Sciatic nerve (tissue), 2 donors: ENCODE measurements around the gene LRBA. TPM values are rescaled to one million over a fixed set of nuclear protein-coding genes. Genes with fewer than 3 reads are reported as not detected.

Experiments used
- ATAC-seq: fragments of 200-7000 bp; cut with Tn5 transposase; one replicate; pipeline ENCODE4 v1.9.1; 2020; ENCODE audit warnings: mild to moderate bottlenecking, moderate library complexity
- DNase-seq: peaks from one replicate; pipeline ENCODE4 v3.0.0-alpha.2; 2020; ENCODE audit warnings: low spot score
- intact Hi-C: fragments of 100-400 bp; cut with DNase I; formaldehyde crosslinking; loops from one replicate; pipeline ENCODE4 v1.14.2; 2022
- total RNA-seq: library from RNA; stranded (reverse); fragmentation: NEBNext Ultra II Directional; extraction: Animal tissue kit (Norgen Biotek cat#: 25700); gene quantifications from one replicate; pipeline ENCODE4 v1.2.1, GENCODE V29; 2021
- donor health status: DM: no; HTN: no; CAD: no.
- donor health status: DM: no; HTN: no; CAD: no.

Gene LRBA
- total RNA-seq, 1 donor from 2014 or later, result 34.5 TPM

DNA sequence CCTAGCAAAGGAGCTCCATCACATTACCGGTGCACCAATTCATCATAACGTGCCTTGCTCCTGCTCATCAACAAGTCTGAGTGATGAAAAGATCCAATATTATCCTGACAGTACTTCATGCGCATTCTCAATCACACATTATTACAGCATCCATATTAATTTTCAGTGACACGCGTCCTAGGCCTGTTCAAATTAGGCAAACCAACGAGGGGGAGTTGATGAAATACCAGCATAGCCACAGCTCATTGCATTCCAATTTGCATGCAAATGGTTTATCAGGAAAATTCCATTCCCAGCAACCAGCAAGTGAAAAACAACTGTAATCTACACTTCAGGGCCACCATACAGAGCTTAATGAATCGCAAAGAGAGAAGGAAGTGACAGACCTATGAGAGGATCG, 699.9 kb downstream of the LRBA start:
- ATAC-seq (no peak), DNase-seq (no peak)
- intact Hi-C loops, result no loop called here

DNA sequence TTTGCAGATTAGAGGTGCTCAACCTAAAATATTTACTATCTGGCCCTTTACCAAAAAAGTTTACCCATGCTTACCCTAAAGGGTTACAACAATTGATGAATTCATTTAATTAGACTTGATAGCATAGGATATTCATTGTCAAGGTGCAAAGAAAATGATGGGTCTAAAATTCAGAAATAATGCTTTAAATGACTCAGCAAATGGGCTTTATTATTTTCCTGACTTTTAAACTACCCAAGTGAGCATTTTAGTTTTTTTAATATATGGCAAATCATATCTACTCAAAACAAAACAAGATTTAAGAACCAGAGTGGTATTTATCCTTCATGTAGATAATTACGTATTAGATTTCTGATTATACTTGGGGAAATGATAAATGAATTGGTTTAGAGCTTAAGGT, 701.1 kb downstream of the LRBA start:
- intact Hi-C loops, result no loop called here
- DNase-seq, result no peak

DNA sequence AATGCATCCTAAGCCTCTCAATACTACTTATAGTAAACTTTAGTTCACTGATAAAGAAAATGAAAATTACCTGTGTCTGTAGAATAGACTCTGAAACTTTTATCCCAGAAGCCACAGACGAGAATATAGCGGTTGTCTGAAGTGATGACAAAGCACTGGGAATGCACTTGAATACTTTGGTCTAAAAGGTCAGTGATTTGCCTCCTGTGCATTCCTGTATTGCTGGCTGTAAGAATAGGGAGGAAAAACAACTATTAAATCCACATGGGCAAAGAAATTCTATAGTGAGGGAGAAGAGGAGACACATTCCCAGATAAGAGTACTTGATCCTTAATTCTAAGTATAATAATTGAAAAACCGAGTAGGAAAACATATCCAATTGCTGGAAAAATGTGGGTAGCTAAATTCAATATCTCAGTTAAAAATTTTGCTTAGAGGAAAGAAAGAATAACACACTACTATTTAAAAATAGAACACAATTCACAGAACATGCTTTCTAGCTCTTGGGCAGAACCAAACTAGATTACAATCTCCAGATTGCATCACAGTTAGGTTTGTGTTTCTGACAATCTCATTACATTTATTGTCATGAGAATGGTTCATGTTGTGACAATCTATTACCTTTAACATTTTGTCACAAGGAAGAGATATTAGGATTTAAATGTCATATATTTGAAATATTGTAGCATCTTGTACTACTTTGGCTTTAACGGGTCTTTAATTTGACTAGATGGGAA, 704.8 kb downstream of the LRBA start:
- ATAC-seq (no peak), DNase-seq (no peak)
- intact Hi-C loops, result no loop called here

More for the DNA sequence above, 701.1 kb downstream of the LRBA start:
- no peak for ATAC-seq

DNA sequence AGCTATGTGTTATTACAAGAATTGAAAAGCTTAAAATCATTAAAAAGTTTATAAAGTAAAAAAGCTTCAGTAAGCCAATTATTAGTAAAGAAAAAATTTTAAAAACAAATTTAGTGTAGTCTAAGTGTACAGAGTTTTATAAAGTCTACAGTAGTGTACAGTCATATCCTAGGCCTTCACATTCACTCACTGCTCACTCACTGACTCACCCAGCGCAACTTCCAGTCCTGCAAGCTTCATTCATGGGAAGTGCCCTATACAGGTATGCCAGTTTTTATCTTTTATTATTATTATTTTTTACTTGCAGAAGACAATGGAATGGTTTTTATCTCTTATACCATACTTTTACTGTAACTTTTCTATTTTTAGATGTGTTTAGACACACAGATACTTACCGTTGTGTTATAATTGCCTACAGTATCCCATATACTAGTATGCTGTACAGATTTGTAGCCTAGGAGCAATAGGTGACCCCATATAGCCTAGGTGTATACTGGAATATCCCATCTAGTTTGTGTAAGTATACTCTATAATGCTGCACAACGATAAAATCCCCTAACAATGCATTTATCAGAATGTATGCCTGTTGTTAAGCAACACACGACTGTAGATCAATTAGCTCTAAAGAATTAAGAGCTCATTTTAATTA, 706.1 kb downstream of the LRBA start:
- DNase-seq, result no peak
- intact Hi-C loops, result no loop called here
- no peak for ATAC-seq

DNA sequence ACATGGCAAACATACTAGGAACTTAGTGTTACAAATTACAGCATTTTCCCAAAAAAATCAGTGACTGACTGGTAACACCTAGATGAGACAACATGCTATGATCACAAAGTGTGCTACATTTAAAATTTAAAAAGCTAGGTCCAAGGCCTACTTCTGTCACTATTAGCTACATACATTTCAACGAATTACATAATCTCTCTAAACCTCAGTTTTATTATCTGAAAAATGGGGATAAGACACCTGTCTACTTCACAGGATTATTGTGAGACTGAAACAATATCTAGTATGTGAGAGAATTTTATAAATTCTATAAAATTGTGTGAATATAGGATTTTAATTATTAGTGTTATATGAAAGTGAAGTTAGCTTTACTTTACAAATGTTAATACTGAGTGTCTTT, 708.4 kb downstream of the LRBA start:
- intact Hi-C loops, result no loop called here
- DNase-seq, result no peak
- ATAC-seq, result no peak

DNA sequence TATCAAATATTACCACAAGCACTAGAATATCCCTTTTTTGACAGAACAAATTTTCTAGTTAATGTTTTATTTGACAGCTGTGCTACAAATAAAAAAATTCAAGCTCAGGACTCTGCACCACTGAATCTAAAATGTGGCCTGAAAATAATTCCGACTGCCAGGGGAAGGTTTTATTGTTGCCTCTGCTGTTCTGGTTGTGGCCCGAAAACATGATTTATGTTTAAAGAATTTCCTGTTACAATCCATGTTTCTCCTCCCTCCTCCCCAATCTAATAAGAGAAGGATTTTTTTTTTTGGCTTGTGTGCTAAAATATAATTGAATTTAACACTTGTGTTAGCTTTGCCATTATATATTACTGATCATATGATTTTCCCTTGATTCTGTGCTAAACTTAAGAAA, 709.1 kb downstream of the LRBA start:
- ATAC-seq (no peak), DNase-seq (no peak)
- intact Hi-C loops, result no loop called here

DNA sequence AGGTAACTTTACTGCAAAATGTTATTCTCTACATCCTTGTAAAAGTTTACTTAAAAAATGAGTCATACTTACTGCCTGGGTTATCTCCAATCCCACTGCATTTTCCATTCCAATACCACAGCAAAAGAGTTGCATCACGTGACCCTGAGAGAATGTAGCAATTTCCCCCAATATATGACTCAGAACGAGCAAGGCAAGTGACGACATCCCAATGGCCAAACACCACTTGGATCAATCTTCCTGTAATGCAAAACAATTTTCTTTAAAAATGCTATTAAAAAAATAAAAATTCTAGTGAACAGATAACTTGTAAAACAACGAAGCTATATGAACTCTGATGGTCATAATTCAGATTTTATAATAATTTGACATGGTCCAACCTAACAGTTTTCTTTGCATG, 712.5 kb downstream of the LRBA start:
- ATAC-seq, result no peak
- no peak for DNase-seq
- intact Hi-C loops, result no loop called here

DNA sequence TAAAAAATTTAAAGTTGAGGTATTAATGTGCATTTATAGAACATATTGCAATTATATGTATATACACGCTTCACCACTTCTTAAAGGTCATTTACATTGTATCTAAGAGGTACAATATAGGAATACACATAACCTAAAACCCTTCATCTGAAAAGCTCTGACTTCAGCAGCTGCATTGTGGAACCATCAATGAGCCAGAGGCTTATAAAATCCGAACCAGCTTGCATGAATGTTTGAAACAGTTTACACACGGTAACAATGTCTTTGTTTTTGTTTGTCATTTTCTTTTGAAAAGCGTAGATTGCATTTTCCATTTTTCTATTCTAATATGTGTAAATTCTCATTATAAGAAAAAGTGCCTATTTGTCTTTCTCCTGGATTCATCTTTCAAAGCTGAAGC, 715.3 kb downstream of the LRBA start:
- intact Hi-C loops, result no loop called here
- ATAC-seq, result no peak
- no peak for DNase-seq

DNA sequence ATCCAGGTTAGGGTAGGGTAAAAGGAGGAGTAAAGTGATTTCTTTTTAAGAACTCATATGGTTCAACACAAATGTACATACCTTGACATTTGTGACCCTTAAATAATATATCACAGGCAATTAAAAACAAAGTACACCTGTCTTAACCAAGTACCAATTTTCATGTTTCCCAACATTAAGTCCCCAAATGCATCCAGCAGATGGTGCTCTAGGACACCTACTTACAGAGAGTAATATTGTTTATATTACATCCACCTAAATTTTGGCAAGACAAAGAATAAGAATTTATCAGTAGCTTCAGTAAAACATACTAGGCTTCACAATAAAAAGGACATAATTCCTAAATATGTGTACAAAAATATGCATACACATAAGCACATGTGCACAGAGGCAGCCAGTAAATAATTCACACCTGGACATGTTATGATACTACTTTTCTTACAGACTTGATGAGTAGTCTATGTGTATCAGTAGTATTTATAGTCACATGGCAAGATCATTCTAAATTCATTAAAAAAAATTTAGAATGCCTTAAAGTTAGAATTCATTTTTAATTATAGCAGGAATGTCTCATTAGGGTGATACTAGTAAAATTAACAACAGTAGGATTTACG, 717.1 kb downstream of the LRBA start:
- DNase-seq (no peak), ATAC-seq (no peak)
- intact Hi-C loops, result no loop called here

DNA sequence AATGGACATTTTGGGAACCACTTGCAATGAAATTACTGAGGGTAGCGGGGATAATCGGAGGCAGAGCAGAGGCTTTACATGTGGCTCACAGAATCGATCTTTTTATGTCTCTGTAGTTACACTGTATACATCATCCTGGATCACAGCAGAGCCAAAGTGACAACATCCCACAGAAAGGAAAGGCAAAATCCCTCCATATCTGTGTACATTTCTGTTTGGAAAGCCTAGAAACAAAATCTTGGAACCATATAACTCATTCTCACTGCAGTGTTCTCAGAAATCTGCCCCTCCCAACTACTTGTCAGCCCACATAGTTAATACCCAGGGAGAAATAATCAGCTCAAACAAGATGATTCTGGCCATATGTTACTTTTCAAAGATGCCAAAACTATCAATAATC, 725.2 kb downstream of the LRBA start:
- ATAC-seq (no peak), DNase-seq (no peak)
- intact Hi-C loops, result no loop called here

DNA sequence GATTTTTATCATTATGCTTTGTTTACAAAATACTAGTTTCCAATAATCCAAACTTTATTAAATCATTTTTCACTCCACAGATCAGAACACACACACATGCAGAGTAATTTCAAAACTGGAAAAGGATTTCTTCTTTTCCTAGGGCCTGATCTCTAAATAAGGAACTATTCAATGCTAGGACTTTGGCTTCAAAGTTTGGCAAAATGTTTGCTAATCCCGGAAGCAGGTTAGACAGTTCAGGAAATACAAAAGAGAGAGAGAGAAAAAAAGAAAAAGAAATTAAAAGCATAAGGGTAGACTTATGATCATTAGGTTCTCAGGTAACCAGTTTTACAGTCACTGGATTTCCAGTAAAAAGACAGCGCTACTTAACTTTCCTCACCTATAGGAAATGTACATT, 725.9 kb downstream of the LRBA start:
- ATAC-seq, result no peak
- DNase-seq, result no peak
- intact Hi-C loops, result no loop called here

DNA sequence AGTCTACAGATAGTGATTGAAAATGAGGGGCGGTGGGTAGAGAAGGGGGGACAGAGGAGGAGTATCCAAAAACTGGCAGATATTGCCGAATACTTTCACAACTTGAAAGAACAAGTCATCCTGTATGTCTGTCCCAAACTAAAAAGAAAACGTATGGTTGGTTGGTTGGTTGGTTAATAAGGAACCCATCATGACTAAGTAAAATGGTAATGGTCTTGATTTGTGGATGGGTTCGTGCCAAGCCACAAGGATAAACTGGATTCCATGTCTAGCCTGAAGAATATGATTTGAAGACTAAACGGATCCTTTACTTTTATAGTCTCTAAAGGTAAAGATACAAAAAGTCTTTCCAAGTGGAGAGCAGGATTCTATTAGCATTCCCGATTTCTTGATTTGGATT, 728.4 kb downstream of the LRBA start:
- ATAC-seq (no peak), DNase-seq (no peak)
- intact Hi-C loops, result no loop called here

DNA sequence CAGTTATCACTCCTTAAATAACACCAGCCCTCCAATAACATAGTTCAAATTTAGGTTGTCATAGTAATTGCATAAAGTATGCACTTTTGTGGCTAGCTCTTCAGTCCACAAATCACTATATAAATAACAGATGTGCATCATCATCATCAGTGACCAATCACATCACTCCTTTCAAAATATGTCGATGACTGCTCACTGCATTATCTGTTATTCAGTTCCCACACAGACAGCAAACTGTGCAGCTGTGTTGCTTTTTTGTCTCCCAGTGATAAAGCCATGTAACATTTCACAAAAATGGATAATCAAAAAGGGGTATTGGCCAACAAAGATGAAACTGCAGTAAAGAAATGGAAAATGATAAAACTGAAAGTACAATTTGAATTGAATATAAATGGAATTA, 731.4 kb downstream of the LRBA start:
- DNase-seq (no peak), ATAC-seq (no peak)
- intact Hi-C loops, result no loop called here

DNA sequence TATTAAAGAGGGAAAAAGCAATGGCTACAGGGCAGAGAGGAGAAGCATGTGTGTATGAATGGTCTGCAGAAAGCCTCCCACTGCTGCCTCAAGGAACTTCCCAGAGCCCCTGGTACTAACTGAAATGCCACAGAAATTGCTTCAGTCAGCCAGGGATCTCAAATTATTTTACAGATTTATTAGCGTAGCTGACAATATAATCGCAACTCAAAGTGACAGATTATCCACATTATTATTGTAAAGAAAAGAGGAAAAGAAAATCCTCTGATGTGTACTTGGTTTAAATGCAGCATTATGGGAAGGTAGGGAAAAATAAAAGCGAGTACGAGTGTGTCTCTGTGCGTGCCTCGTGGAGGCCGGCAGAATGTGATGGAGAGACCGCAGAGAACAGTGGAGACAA, 734.1 kb downstream of the LRBA start:
- no peak for ATAC-seq
- no peak for DNase-seq
- intact Hi-C loops, result no loop called here

DNA sequence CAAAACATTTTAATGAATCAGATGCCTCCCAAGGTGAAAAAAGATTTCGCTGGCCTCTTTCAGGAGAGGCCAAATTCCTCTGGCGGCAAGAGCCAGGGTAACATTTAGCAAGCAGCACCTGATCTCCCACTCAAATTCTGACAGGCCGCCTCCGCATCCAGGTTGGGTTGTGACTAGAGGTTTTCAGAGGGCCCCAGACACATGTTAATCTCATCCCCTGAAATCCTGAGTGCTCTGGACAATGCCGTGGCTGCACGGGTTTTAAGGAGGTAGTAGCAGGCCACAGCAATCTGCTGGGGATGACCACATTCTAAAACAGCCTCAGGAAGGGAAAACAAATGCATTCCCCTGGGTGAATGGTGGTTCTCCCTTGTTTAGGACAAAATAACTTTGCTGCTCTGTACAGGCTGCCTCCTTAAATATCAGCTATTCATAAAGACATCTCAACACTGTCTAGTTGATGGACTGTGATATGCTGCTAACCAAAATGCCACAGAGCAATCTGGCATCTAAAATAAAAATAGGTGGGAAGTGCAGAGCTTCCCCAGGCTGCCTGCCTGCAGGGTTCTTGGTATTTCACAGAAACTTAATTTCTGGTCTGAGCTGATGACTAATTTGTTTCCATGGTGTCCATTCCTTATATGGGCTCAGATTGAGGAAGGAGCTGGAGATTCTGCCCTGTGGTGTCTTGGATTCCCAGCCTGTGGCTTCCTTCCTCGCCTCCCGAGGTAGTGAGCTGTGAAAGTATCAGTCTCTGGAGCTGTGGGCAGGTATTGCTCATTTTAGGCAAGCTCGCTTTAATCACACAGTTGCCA, 734.8 kb downstream of the LRBA start:
- peak; percentile 49 for ATAC-seq
- intact Hi-C loops, result no loop called here

DNA sequence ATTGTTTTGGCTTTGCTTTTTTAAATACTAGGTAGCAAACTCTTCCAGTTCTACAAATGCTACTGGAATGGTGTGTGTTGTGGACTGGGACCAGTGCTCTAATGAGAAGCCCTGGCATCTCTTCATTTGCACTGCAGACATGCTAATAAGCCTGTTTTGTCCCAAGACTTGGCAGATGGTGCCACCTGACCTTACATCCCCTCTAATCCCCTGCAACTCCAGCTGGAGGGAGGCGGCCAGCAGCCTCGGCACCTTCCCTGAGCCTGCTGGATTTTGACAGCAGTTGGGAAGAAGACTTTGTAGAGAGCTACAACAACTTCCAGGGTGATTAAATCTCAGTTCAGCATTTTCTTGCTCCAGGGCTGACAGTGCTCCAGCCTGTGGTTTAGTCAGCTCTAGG, 736.9 kb downstream of the LRBA start:
- ATAC-seq, result no peak

More for the DNA sequence above, 734.8 kb downstream of the LRBA start:
- DNase-seq, result no peak

DNA sequence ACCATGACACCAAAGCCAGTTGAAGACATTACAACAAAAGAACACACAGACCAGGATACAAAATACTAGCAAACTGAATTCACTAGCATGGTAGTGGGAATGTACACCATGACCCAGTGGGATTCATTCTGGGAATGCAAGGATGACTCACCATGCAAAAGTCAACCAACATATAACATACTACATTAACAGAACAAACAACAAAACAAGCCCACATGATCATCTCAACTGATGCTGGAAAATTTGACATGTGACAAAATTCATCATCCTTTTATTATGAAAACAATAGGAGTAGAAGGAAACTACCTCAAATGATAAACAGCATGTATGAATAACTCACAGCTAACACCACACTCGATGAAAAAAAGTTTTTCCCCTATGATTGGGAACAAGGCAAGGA, 746.6 kb downstream of the LRBA start:
- no peak for DNase-seq
- ATAC-seq, result no peak
- intact Hi-C loops, result no loop called here

More for the DNA sequence above, 736.9 kb downstream of the LRBA start:
- DNase-seq, result no peak
- intact Hi-C loops, result no loop called here

DNA sequence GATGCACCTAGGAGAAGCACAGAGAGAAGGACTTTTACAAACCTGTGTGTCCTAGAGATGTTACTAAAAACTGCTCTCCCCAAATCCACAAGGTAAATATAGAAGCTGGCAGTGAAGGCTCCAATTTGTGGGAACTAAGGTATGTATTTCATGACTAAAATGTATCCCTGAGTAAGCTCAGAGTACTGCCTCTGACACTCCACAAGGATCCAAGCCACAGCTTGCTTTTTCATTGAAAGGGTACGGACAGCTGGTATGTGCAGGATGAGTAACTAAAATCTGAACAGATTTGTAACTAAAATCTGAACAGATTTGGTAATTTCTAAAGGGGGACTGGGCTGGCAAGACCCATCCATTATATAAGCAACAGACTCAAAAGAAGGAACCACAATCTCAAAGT, 749.3 kb downstream of the LRBA start:
- intact Hi-C loops, result no loop called here
- ATAC-seq, result no peak

DNA sequence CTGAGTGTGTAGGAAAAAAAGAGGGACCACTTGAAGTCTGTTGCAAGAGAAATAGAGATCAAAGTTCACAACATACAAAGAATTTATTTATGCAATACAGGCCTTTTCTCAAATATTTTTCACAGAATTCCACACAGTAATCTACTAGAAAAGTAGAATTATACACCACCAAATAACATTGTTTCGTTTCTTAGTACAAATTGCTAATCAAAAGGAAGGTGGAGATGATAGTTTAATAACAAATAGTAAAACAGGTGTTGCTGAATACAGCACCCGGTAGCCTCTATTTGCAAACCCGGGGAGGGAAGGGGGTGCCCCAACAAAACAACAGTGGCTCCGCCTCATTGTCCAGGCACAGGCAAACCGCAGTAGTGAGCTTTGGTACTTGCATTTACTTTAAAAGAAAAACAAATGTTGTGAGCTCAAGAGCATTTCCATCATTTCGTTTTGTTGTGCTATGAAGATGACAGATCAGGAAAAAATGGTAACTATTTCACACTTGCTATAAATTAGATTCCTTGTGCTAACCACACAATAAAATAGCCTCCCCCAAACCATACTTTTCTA, 750.4 kb downstream of the LRBA start:
- intact Hi-C loops, result no loop called here
- ATAC-seq (no peak), DNase-seq (no peak)

More for the DNA sequence above, 749.3 kb downstream of the LRBA start:
- no peak for DNase-seq
